Prostate gland (tissue), 2 donors: Measurements from ENCODE around the gene CNTNAP2.

ENCODE experiments used
- POLR2A ChIP-seq: fragments of 450-650 bp; IDR thresholded peaks from one replicate; pipeline ENCODE4 v1.6.1; 2016; ENCODE audit warnings: antibody characterized with exemption, mild to moderate bottlenecking
- TF ChIP-seq, protein P1 (sequence below), 4 experiments: fragments of 200-600 bp in 2 of 4; fragments of 450-650 bp in 2 of 4; sonication (generic) in 2 of 4; IDR thresholded peaks; 1 replicate in 3 of 4; 2 replicates in 1 of 4; pipeline ENCODE4 v1.5.1; 2016 to 2019; ENCODE audit warnings: antibody characterized with exemption in 4 of 4, mild to moderate bottlenecking in 2 of 4, moderate library complexity in 2 of 4

DNA sequence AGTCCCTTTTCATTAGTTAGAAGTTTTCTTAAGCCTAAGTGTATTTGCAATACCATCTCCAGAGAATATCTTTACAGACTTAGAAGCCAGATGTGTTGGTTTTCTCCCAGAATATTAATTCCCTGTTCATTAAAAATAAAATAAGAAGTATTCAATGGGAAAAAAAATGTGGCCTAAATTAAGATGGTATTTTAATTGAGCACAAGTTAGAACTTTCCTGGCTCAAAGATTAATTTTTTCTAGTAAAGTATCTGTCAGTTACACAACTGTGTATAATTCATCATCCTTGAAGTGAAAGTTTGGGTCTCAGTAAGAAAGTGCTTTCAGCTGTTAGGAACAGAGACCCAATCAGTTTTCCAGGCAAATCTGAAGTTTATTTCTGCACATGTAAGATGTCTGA, 1294.5 kb downstream of the CNTNAP2 start:
- TF ChIP-seq, protein P1, sequence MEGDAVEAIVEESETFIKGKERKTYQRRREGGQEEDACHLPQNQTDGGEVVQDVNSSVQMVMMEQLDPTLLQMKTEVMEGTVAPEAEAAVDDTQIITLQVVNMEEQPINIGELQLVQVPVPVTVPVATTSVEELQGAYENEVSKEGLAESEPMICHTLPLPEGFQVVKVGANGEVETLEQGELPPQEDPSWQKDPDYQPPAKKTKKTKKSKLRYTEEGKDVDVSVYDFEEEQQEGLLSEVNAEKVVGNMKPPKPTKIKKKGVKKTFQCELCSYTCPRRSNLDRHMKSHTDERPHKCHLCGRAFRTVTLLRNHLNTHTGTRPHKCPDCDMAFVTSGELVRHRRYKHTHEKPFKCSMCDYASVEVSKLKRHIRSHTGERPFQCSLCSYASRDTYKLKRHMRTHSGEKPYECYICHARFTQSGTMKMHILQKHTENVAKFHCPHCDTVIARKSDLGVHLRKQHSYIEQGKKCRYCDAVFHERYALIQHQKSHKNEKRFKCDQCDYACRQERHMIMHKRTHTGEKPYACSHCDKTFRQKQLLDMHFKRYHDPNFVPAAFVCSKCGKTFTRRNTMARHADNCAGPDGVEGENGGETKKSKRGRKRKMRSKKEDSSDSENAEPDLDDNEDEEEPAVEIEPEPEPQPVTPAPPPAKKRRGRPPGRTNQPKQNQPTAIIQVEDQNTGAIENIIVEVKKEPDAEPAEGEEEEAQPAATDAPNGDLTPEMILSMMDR (IDR thresholded peaks at IDR 0.05) = no peak
- no peak for TF ChIP-seq POLR2A
